CD8-positive, alpha-beta memory T cell (primary cell): ENCODE results near the gene CSTF2T. TPM values are rescaled to one million over a fixed set of nuclear protein-coding genes. Genes with fewer than 3 reads are reported as not detected.

Experiments used
- CTCF ChIA-PET: fragments of 350-600 bp; sonication (Branson Sonifier 250); formaldehyde crosslinking; loops from one replicate; lab custom pipeline; 2021; ENCODE audit warnings: antibody characterized with exemption; lab: Charles Lee
- POLR2A ChIA-PET: fragments of 350-600 bp; sonication (Branson Sonifier 250); formaldehyde crosslinking; loops from one replicate; lab custom pipeline; 2021; ENCODE audit warnings: antibody characterized with exemption; lab: Charles Lee
- DNase-seq, 5 donors: peaks; one replicate each; pipeline versions ENCODE4 v3.0.0 to v3.0.0-alpha.2; 2020 to 2022; ENCODE audit warnings: mixed read lengths in 1 of 5
- H3K27ac ChIP-seq: one replicate; pipeline ENCODE4 v1.7.0; 2013; ENCODE audit warnings: low read depth, mild to moderate bottlenecking, low read length, moderate library complexity
- H3K27me3 ChIP-seq: 2 replicates; pipeline ENCODE4 v1.7.0; 2013; ENCODE audit warnings: low read length, mild to moderate bottlenecking; ENCODE audit not compliant: insufficient read depth, poor library complexity, severe bottlenecking
- H3K36me3 ChIP-seq: 2 replicates; pipeline ENCODE4 v1.7.0; 2013; ENCODE audit warnings: mild to moderate bottlenecking, low read length, moderate library complexity; ENCODE audit not compliant: insufficient read depth
- H3K4me1 ChIP-seq: 2 replicates; pipeline ENCODE4 v1.7.0; 2013; ENCODE audit warnings: mild to moderate bottlenecking, low read length, moderate library complexity; ENCODE audit not compliant: insufficient read depth
- H3K4me3 ChIP-seq: 2 replicates; pipeline ENCODE4 v1.7.0; 2013; ENCODE audit warnings: mild to moderate bottlenecking, low read length
- H3K9me3 ChIP-seq: 2 replicates; pipeline ENCODE4 v1.7.0; 2013; ENCODE audit warnings: mild to moderate bottlenecking, low read length
- H3K27ac Mint-ChIP-seq, 8 donors: one replicate each; pipeline ENCODE4 v1.8.0; 2020 to 2021; ENCODE audit warnings: mixed read lengths in 8 of 8, mild to moderate bottlenecking in 6 of 8, inconsistent platforms in 3 of 8, moderate library complexity in 3 of 8
- H3K27me3 Mint-ChIP-seq, 2 donors: one replicate each; pipeline ENCODE4 v1.8.0; 2020 to 2021; ENCODE audit warnings: mixed read lengths in 2 of 2, mild to moderate bottlenecking in 1 of 2, moderate library complexity in 1 of 2
- H3K36me3 Mint-ChIP-seq, 3 donors: one replicate each; pipeline ENCODE4 v1.8.0; 2020 to 2021; ENCODE audit warnings: mixed read lengths in 3 of 3, inconsistent platforms in 1 of 3, mild to moderate bottlenecking in 1 of 3
- H3K4me1 Mint-ChIP-seq, 3 donors: one replicate each; pipeline ENCODE4 v1.8.0; 2020 to 2021; ENCODE audit warnings: mixed read lengths in 3 of 3, inconsistent platforms in 1 of 3, mild to moderate bottlenecking in 1 of 3
- H3K4me3 Mint-ChIP-seq, 7 donors: one replicate each; pipeline ENCODE4 v1.8.0; 2020 to 2021; ENCODE audit warnings: mixed read lengths in 7 of 7, mild to moderate bottlenecking in 6 of 7, moderate library complexity in 4 of 7, inconsistent platforms in 2 of 7
- H3K9me3 Mint-ChIP-seq, 5 donors: one replicate each; pipeline ENCODE4 v1.8.0; 2020 to 2022; ENCODE audit warnings: mixed read lengths in 5 of 5, mild to moderate bottlenecking in 3 of 5, moderate library complexity in 2 of 5, inconsistent platforms in 1 of 5
- polyA plus RNA-seq: library from polyadenylated mRNA; unstranded; fragments of 300-500 nt; fragmentation: Illumina TruSeq; gene quantifications from one replicate; pipeline ENCODE4 v1.2.3, GENCODE V29; 2021
- total RNA-seq, 2 experiments: library from RNA; stranded (reverse); gene quantifications; one replicate each; pipeline ENCODE4 v1.2.3, GENCODE V29; 2021

CSTF2T gene, protein sequence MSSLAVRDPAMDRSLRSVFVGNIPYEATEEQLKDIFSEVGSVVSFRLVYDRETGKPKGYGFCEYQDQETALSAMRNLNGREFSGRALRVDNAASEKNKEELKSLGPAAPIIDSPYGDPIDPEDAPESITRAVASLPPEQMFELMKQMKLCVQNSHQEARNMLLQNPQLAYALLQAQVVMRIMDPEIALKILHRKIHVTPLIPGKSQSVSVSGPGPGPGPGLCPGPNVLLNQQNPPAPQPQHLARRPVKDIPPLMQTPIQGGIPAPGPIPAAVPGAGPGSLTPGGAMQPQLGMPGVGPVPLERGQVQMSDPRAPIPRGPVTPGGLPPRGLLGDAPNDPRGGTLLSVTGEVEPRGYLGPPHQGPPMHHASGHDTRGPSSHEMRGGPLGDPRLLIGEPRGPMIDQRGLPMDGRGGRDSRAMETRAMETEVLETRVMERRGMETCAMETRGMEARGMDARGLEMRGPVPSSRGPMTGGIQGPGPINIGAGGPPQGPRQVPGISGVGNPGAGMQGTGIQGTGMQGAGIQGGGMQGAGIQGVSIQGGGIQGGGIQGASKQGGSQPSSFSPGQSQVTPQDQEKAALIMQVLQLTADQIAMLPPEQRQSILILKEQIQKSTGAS
- total RNA-seq (10 to 100 TPM; 29.0 to 29.3 TPM), polyA plus RNA-seq (13.6 TPM)

DNA sequence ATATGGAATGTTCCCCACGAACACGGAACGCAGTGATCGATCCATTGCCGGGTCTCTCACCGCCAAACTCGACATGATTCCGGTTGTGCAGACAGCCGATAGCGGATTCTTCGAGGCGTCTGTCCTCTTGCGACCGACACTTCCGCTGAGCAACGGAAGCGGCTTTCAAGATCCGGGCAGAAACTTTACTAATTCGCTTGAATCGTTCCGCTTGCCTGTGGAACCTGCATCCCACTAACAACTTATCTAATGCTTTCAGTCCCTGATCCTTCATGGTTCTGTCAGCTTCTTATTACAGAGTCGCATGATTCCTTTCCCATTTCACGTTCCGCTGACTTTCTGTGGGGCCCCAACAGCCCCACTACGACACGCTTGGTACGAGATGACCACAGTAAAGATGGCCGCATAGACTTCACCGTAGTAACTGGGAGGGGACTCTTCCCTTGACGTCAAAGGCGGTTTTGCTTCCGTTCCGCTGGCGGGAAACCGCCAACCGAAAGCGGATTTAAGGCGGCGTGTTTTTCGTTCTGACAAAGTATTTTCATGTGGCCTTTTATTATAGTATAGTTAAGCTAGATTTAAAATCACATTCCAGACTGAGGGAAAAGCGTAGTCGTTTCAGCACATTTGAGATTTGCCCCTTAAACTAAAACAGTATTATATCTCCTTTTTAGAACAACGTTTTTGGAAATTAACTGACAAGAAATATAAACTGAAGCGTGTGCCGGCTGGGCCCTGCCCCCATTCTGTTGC is at the start of gene CSTF2T:
TSS of gene CSTF2T (minus strand) at position 121 of the 753 bp plus-strand sequence. CDS start at position 75, 46 bp downstream.
- H3K9me3 Mint-ChIP-seq = no peaks in the 10 kb centered on the region
- ChIA-PET POLR2A (no interaction called here), CTCF (no interaction called here)
- Histone ChIP-seq H3K9me3 (no peaks in the 10 kb centered on the region), H3K27me3 (no peaks in the 10 kb centered on the region), H3K36me3 (no peaks in the 10 kb centered on the region), H3K27ac (peak within 1 kb of the TSS; percentile 96), H3K4me3 (peak within 1 kb of the TSS; percentile 89), H3K4me1 (peaks cover 48% of the 10 kb centered on the region)
- H3K27me3 Mint-ChIP-seq = peaks cover 0 to 4% of the 10 kb centered on the region in 2 donors
- peak within 1 kb of the TSS; percentile 94 to 100 (median 99) for H3K4me3 Mint-ChIP-seq
- DNase-seq = peak; percentile 83 to 94 (median 92)
- H3K36me3 Mint-ChIP-seq = peaks cover 0 to 41% (median 12%) of the 10 kb centered on the region in 3 donors
- H3K27ac Mint-ChIP-seq = peak within 1 kb of the TSS; percentile 98 to 100 (median 100)
- peaks cover 48 to 58% (median 55%) of the 10 kb centered on the region in 3 donors for H3K4me1 Mint-ChIP-seq

DNA sequence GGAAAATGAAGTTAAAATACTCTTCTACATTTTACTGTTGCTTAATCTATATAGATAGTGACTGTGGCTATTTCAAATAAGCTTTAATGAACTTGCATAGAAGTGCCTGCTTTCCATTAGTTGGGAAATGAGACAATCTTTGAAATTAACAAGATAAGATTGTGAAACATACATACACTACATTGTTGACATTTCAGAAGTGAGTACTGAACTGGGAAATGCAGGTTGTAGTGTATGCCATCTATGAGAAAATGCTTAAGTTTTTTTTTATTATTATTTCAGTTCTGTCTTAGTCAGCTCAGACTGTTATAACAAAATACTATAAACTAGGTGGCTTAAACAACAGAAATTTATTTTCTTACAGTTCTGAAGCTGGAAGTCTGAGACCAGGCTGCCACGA is 49.6 kb upstream of the CSTF2T start:
- Histone ChIP-seq H3K27me3 (no peaks in the 10 kb centered on the region), H3K36me3 (no peaks in the 10 kb centered on the region), H3K4me1 (no peaks in the 10 kb centered on the region), H3K9me3 (no peaks in the 10 kb centered on the region), H3K4me3 (no peak overlapping the region), H3K27ac (no peak overlapping the region)
- H3K27me3 Mint-ChIP-seq = no peaks in the 10 kb centered on the region
- no peak overlapping the region for H3K4me3 Mint-ChIP-seq
- no peaks in the 10 kb centered on the region for H3K9me3 Mint-ChIP-seq
- no peaks in the 10 kb centered on the region for H3K36me3 Mint-ChIP-seq
- no peak for DNase-seq
- no peaks in the 10 kb centered on the region for H3K4me1 Mint-ChIP-seq
- H3K27ac Mint-ChIP-seq = no peak overlapping the region
- POLR2A ChIA-PET = no interaction called here
- CTCF ChIA-PET = no interaction called here

DNA sequence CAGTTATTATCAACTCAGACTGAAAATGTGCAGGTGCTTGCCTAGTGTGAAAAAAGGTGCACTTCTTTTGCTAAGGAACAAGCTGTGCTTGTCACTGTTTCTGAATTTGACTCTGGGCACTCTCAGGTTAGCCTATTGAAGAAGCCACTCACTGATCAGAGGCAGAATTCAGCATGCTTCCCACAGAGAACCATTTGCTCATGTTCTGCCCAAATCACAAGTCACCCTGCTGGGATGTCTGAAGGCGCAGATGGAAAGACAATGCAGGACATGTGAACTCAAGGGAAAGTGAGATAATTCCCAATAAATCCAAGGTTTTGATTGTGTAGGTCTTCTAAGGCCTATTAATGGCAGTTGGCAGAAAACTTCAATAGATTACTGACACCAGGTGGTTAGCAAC is 47.8 kb upstream of the CSTF2T start:
- no peak for DNase-seq
- Histone ChIP-seq H3K27ac (no peak overlapping the region), H3K9me3 (no peaks in the 10 kb centered on the region), H3K36me3 (no peaks in the 10 kb centered on the region), H3K4me3 (no peak overlapping the region), H3K4me1 (no peaks in the 10 kb centered on the region), H3K27me3 (no peaks in the 10 kb centered on the region)
- Mint-ChIP-seq H3K4me3 (no peak overlapping the region), H3K27ac (no peak overlapping the region), H3K27me3 (peaks cover 0 to 2% of the 10 kb centered on the region in 2 donors), H3K4me1 (no peaks in the 10 kb centered on the region), H3K36me3 (no peaks in the 10 kb centered on the region), H3K9me3 (no peaks in the 10 kb centered on the region)
- CTCF ChIA-PET = no interaction called here
- POLR2A ChIA-PET = no interaction called here

DNA sequence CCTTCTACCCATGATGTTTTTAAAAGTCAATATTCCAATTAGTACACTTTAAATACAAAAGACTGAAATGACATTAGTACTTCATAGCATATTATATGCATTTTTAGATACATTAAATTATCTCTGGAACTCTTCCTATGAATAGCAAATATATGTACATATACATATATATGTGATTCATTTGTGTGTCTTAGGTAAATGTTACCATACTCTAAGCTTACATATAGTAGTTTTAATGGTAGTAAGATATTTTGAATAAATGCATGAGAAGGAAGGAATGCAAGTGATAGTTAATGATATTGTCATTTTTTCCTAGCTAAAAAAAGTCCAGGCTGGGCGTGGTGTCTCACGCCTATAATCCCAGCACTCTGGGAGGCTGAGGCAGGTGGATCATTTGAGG is 46.0 kb upstream of the CSTF2T start:
- no peaks in the 10 kb centered on the region for H3K36me3 Mint-ChIP-seq
- H3K4me3 Mint-ChIP-seq = no peak overlapping the region
- no peaks in the 10 kb centered on the region for H3K9me3 Mint-ChIP-seq
- no peak for DNase-seq
- Histone ChIP-seq H3K4me3 (no peak overlapping the region), H3K36me3 (no peaks in the 10 kb centered on the region), H3K9me3 (no peaks in the 10 kb centered on the region), H3K4me1 (no peaks in the 10 kb centered on the region), H3K27ac (no peak overlapping the region), H3K27me3 (no peaks in the 10 kb centered on the region)
- no peak overlapping the region for H3K27ac Mint-ChIP-seq
- no peaks in the 10 kb centered on the region for H3K4me1 Mint-ChIP-seq
- ChIA-PET POLR2A (no interaction called here), CTCF (no interaction called here)
- H3K27me3 Mint-ChIP-seq = peaks cover 0 to 10% of the 10 kb centered on the region in 2 donors

DNA sequence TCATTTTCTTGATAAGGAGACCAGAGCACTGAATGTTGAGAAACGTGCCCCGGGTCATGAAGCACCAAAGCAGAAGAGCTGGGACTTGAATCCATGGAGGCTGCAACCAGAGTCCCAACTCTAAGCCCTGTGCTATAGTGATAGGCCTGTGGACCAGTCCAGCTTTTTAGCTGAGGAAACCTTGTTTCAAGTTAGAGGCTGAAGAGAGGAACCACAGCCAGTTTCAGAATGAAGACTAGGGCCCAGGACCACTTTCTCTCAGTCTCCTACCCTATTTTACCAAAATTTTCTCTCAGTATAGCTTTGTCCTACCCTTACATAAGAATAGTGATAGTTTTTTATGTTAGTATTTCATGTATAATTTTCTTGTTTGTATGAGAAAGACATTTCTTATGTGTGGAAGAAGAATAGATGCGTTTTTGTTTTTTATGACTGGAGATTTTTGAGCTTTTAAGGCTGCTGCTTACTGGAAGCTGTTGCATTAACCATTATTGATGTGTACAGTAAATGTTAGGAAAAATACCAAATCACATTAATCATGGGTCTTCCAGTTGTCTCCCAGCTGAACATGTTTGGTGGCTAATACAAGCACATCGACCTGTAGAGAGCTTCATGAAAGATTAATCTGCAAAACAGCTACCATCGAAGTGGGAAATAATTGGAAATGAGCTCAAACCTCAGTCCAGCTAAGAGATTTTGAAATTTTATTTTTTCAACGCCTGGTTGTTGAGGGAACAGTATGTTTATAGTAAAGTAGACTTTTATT is 45.0 kb upstream of the CSTF2T start:
- Histone ChIP-seq H3K27ac (no peak overlapping the region), H3K4me1 (no peaks in the 10 kb centered on the region), H3K36me3 (no peaks in the 10 kb centered on the region), H3K4me3 (no peak overlapping the region), H3K9me3 (no peaks in the 10 kb centered on the region), H3K27me3 (no peaks in the 10 kb centered on the region)
- ChIA-PET CTCF (no interaction called here), POLR2A (no interaction called here)
- H3K9me3 Mint-ChIP-seq = no peaks in the 10 kb centered on the region
- no peaks in the 10 kb centered on the region for H3K4me1 Mint-ChIP-seq
- H3K27ac Mint-ChIP-seq = no peak overlapping the region
- H3K4me3 Mint-ChIP-seq = no peak overlapping the region
- DNase-seq = no peak
- no peaks in the 10 kb centered on the region for H3K36me3 Mint-ChIP-seq
- peaks cover 0 to 10% of the 10 kb centered on the region in 2 donors for H3K27me3 Mint-ChIP-seq

DNA sequence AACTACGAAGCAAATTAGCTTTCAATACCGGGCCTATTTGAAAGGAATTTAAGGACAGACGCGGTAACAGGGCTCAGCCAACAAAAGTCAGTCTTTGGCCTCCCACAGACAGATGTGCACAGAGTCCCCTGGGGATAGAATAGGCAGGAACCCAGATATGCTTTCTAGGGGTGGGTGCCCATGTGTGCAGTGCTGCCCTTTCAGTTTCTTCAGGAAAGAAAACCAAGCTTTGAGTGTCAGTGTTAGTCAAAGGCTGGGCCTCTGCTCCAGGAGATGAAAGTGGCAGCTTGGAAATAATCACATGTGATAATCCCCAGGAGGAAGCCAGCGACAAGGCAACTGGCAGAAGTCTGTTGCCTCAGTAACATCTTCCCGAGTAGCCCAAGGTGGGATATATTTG is 43.8 kb upstream of the CSTF2T start:
- ChIA-PET POLR2A (no interaction called here), CTCF (no interaction called here)
- Histone ChIP-seq H3K4me1 (no peaks in the 10 kb centered on the region), H3K27me3 (no peaks in the 10 kb centered on the region), H3K4me3 (no peak overlapping the region), H3K36me3 (no peaks in the 10 kb centered on the region), H3K9me3 (no peaks in the 10 kb centered on the region), H3K27ac (no peak overlapping the region)
- Mint-ChIP-seq H3K36me3 (no peaks in the 10 kb centered on the region), H3K4me3 (no peak overlapping the region), H3K4me1 (no peaks in the 10 kb centered on the region), H3K27me3 (peaks cover 0 to 12% of the 10 kb centered on the region in 2 donors), H3K9me3 (no peaks in the 10 kb centered on the region), H3K27ac (peak overlapping the region in 1 of 8 donors; percentile 59)
- DNase-seq = no peak

DNA sequence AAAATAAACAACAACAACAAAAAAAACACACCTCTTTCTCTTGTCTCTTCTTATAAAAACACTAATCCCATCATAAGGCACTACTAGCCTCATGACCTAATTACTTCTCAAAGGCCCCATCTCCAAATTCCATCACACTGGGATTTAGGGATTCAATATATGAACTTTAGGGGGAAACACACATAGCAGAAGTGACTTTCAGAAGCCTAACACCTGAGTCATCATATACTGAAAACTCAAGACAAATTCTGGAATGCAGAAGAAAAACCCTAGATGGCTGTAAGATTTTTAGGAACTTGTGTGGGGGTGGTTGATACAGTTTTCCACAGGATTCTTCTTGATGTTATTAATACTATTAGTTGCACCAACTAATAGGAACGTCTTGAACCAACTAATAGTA is 33.7 kb upstream of the CSTF2T start:
- POLR2A ChIA-PET = no interaction called here
- no peaks in the 10 kb centered on the region for H3K9me3 Mint-ChIP-seq
- no peak overlapping the region for H3K27ac ChIP-seq
- no peaks in the 10 kb centered on the region for H3K9me3 ChIP-seq
- H3K4me1 ChIP-seq = no peaks in the 10 kb centered on the region
- CTCF ChIA-PET = no interaction called here
- no peaks in the 10 kb centered on the region for H3K27me3 ChIP-seq
- no peaks in the 10 kb centered on the region for H3K36me3 ChIP-seq
- H3K4me3 ChIP-seq = no peak overlapping the region
- H3K27me3 Mint-ChIP-seq = peaks cover 0 to 8% of the 10 kb centered on the region in 2 donors
- no peak for DNase-seq
- no peak overlapping the region for H3K4me3 Mint-ChIP-seq
- H3K27ac Mint-ChIP-seq = no peak overlapping the region
- no peaks in the 10 kb centered on the region for H3K36me3 Mint-ChIP-seq
- H3K4me1 Mint-ChIP-seq = no peaks in the 10 kb centered on the region
